ENCODE data around the gene NKRF. TPM values are rescaled to one million over a fixed set of nuclear protein-coding genes. Genes with fewer than 3 reads are reported as not detected.

NKRF gene
- total RNA-seq, 1 donor from 2014 or later = 5.3 TPM

GRCh38 chrX:119541188-119541587, 65.0 kb downstream of the NKRF start:
- intact Hi-C loops (cut with DNase I) = no loop called here
- no peak for DNase-seq (ENCODE audit: low spot score)

- intact Hi-C loops (cut with DNase I) = no loop called here
Measured at GRCh38 chrX:119539872-119540271, 66.4 kb downstream of the NKRF start.

More at GRCh38 chrX:119539872-119540271, 66.4 kb downstream of the NKRF start:
- no peak for DNase-seq (ENCODE audit: low spot score)

Small RNAs within 50 kb of the gene (microRNA-seq; reads per million reads assigned to microRNA genes)
- 11.6 reads per million, percentile 24 among the genes with 10 or more reads in this experiment for gene MIR766

Other genes with a start within 250 kb of the NKRF start
- 2.1 TPM for gene SLC25A43, start 207.1 kb downstream of the NKRF start, total RNA-seq
- 251 TPM for gene SLC25A5, start 138.0 kb downstream of the NKRF start, total RNA-seq
- 17.8 TPM for gene STEEP1, start 41.0 kb downstream of the NKRF start, total RNA-seq
- 59.4 TPM for gene UBE2A, start 31.9 kb downstream of the NKRF start, total RNA-seq
- 10.1 TPM for gene SEPTIN6, start 86.7 kb upstream of the NKRF start, total RNA-seq
- gene SOWAHD, start 152.2 kb upstream of the NKRF start, total RNA-seq = not detected
- gene RPL39, start 185.2 kb upstream of the NKRF start, total RNA-seq = 733 TPM
- 2.9 TPM for gene UPF3B, start 246.5 kb upstream of the NKRF start, total RNA-seq

Measured in cardiac septum (tissue), 1 donor.